Measurements from ENCODE around the gene TSNAX. TPM values are rescaled to one million over a fixed set of nuclear protein-coding genes. Genes with fewer than 3 reads are reported as not detected.

Gene TSNAX
- total RNA-seq, 4 donors from 2014 or later = 8.2 to 27.0 (median 17.3) TPM

- H3K27ac ChIP-seq = no peak overlapping the region
- no peaks in the 10 kb centered on the region for H3K27me3 ChIP-seq
- H3K4me1 ChIP-seq = peaks cover 0 to 17% (median 6%) of the 10 kb centered on the region in 4 donors
- H3K9me3 ChIP-seq = peaks cover 0 to 3% of the 10 kb centered on the region in 2 donors
- 56 to 73% methylated on average over 4 of the region's 4 CpGs for WGBS, 2 donors (ENCODE audit: low coverage in 1 of 2)
- no peaks in the 10 kb centered on the region for H3K36me3 ChIP-seq
- in situ Hi-C loops (cut with MboI; ENCODE audit: low pct_ligation_motif_present in 1 of 4, low pct_unique_long_range_greater_than_20kb in 1 of 4, low sequenced_read_pairs in 3 of 4) = loop anchor here in 2 of 4 donors (10.0 kb wide), 2 partner anchors 252 to 262 kb away; no protein-coding TSS in a partner anchor
- no peak overlapping the region for H3K4me3 ChIP-seq
- intact Hi-C loops (cut with DNase I; ENCODE audit: low total_unique reads) = loop anchor here (5.0 kb wide), 1 partner anchor 249 kb away; no protein-coding TSS in a partner anchor
- TF ChIP-seq POLR2A (IDR thresholded peaks at IDR 0.05) (no peak), EP300 (IDR thresholded peaks at IDR 0.05; ENCODE audit: low read depth) (no peak)
- no peak for DNase-seq
Observed at GRCh38 chr1:231606712-231607111, 78.2 kb downstream of the TSNAX start.

- intact Hi-C loops (cut with DNase I; ENCODE audit: low total_unique reads) (no loop called here), in situ Hi-C loops (cut with MboI; ENCODE audit: low pct_ligation_motif_present in 1 of 4, low pct_unique_long_range_greater_than_20kb in 1 of 4, low sequenced_read_pairs in 3 of 4) (no loop called here)
- Histone ChIP-seq H3K9me3 (peaks cover 0 to 3% of the 10 kb centered on the region in 2 donors), H3K27ac (no peak overlapping the region), H3K4me3 (no peak overlapping the region), H3K4me1 (no peaks in the 10 kb centered on the region), H3K27me3 (no peaks in the 10 kb centered on the region), H3K36me3 (no peaks in the 10 kb centered on the region)
- 91 to 100% methylated on average over 1 to 2 of the region's 2 CpGs for WGBS, 2 donors (ENCODE audit: low coverage in 1 of 2)
- TF ChIP-seq EP300 (IDR thresholded peaks at IDR 0.05; ENCODE audit: low read depth) (no peak), POLR2AphosphoS5 (IDR thresholded peaks at IDR 0.05) (no peak), POLR2A (IDR thresholded peaks at IDR 0.05) (no peak)
- TF ChIP-seq, protein P1, sequence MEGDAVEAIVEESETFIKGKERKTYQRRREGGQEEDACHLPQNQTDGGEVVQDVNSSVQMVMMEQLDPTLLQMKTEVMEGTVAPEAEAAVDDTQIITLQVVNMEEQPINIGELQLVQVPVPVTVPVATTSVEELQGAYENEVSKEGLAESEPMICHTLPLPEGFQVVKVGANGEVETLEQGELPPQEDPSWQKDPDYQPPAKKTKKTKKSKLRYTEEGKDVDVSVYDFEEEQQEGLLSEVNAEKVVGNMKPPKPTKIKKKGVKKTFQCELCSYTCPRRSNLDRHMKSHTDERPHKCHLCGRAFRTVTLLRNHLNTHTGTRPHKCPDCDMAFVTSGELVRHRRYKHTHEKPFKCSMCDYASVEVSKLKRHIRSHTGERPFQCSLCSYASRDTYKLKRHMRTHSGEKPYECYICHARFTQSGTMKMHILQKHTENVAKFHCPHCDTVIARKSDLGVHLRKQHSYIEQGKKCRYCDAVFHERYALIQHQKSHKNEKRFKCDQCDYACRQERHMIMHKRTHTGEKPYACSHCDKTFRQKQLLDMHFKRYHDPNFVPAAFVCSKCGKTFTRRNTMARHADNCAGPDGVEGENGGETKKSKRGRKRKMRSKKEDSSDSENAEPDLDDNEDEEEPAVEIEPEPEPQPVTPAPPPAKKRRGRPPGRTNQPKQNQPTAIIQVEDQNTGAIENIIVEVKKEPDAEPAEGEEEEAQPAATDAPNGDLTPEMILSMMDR (IDR thresholded peaks at IDR 0.05) = no peak
- no peak for DNase-seq
Observed at GRCh38 chr1:231610388-231610787, 81.9 kb downstream of the TSNAX start.

DNA sequence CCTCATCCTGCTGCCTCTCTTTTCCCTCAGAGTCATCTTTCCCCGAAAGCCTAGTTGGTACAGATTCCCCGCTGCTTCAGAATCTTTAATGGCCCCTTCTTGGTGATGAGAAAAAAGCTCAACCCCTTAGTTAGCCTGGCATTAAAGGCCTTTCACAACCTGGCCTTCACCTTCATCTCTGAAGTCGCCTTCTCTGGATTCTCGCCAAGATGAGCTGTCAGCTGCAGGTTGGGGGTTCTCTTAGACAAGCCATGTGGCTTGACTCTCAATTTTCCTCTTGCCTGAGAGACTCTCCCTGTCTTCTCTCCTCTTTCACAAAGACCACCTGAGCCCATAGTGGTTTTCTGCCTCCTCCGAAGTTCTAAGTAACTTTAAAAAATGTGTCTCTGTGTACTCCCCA, 82.6 kb downstream of the TSNAX start:
- Histone ChIP-seq H3K36me3 (no peaks in the 10 kb centered on the region), H3K4me3 (no peak overlapping the region), H3K9me3 (peaks cover 0 to 3% of the 10 kb centered on the region in 2 donors), H3K27me3 (no peaks in the 10 kb centered on the region), H3K27ac (no peak overlapping the region), H3K4me1 (no peaks in the 10 kb centered on the region)
- WGBS, 2 donors (ENCODE audit: low coverage in 1 of 2) = 87 to 90% methylated on average over 4 to 5 of the region's 5 CpGs
- no peak for TF ChIP-seq EP300 (IDR thresholded peaks at IDR 0.05; ENCODE audit: low read depth)
- in situ Hi-C loops (cut with MboI; ENCODE audit: low pct_ligation_motif_present in 1 of 4, low pct_unique_long_range_greater_than_20kb in 1 of 4, low sequenced_read_pairs in 3 of 4) (no loop called here), intact Hi-C loops (cut with DNase I; ENCODE audit: low total_unique reads) (no loop called here)
- no peak for DNase-seq

GRCh38 chr1:231611851-231612250, 83.4 kb downstream of the TSNAX start:
- Histone ChIP-seq H3K9me3 (peaks cover 0 to 3% of the 10 kb centered on the region in 2 donors), H3K4me3 (no peak overlapping the region), H3K36me3 (no peaks in the 10 kb centered on the region), H3K4me1 (no peaks in the 10 kb centered on the region), H3K27ac (peak overlapping the region in 3 of 4 donors; percentile 49 to 67 (median 64)), H3K27me3 (no peaks in the 10 kb centered on the region)
- TF ChIP-seq POLR2AphosphoS5 (IDR thresholded peaks at IDR 0.05) (no peak), EP300 (IDR thresholded peaks at IDR 0.05; ENCODE audit: low read depth) (no peak), POLR2A (IDR thresholded peaks at IDR 0.05) (no peak)
- TF ChIP-seq, protein P1 (IDR thresholded peaks at IDR 0.05) = no peak
- in situ Hi-C loops (cut with MboI; ENCODE audit: low pct_ligation_motif_present in 1 of 4, low pct_unique_long_range_greater_than_20kb in 1 of 4, low sequenced_read_pairs in 3 of 4) = no loop called here
- intact Hi-C loops (cut with DNase I; ENCODE audit: low total_unique reads) = no loop called here
- DNase-seq = no peak
- 90 to 100% methylated on average over 1 to 5 of the region's 5 CpGs for WGBS, 2 donors (ENCODE audit: low coverage in 1 of 2)

DNA sequence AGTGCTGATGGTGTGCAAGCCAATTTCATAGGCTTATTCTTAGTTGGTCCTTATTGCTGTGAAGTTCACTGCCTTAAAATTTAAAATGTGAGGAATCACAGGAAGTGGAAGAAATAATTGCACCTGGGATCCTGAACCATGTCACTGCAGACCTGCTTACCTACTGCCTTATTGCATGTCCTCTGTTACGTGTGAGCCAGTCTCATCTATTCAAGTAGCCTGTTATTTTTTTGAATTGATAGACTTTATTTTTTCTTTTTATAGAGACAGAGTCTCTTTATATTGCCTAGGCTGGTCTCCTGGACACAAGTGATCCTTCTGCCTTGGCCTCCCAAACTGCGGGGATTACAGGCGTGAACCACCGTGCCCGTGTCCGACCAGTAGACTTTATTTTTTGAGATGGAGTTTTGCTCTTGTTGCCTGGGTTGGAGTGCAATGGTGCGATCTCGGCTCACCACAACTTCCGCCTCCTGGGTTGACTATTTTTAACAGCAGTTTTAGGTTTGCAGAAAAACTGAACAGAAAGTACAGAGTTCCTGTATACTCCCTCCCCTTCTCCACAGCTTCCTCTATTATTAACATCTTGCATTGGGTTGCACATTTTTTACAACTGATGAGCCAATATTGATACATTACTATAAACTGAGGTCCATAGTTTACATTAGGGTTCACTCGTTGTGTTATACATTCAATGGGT, 84.1 kb downstream of the TSNAX start:
- peak overlapping the region; percentile 38 to 67 (median 56) for H3K27ac ChIP-seq
- in situ Hi-C loops (cut with MboI; ENCODE audit: low pct_ligation_motif_present in 1 of 4, low pct_unique_long_range_greater_than_20kb in 1 of 4, low sequenced_read_pairs in 3 of 4) (no loop called here), intact Hi-C loops (cut with DNase I; ENCODE audit: low total_unique reads) (no loop called here)
- no peaks in the 10 kb centered on the region for H3K36me3 ChIP-seq
- WGBS, 2 donors (ENCODE audit: low coverage in 1 of 2) = 52 to 68% methylated on average over 9 to 10 of the region's 10 CpGs
- TF ChIP-seq, protein P1 (IDR thresholded peaks at IDR 0.05) = no peak
- no peak for TF ChIP-seq POLR2A (IDR thresholded peaks at IDR 0.05)
- no peak for TF ChIP-seq POLR2AphosphoS5 (IDR thresholded peaks at IDR 0.05)
- TF ChIP-seq EP300 (IDR thresholded peaks at IDR 0.05; ENCODE audit: low read depth) = no peak
- no peaks in the 10 kb centered on the region for H3K4me1 ChIP-seq
- no peak overlapping the region for H3K4me3 ChIP-seq
- no peaks in the 10 kb centered on the region for H3K27me3 ChIP-seq
- peaks cover 0 to 3% of the 10 kb centered on the region in 2 donors for H3K9me3 ChIP-seq
- DNase-seq = peak; percentile 59
